Ovary (tissue), 9 donors: ENCODE results near the gene CREM. TPM values are rescaled to one million over a fixed set of nuclear protein-coding genes. Genes with fewer than 3 reads are reported as not detected.

Experiments
- DNase-seq, 5 donors: peaks; one replicate each; pipeline ENCODE4 v3.0.0-alpha.2; 2019 to 2020
- H3K27ac ChIP-seq, 2 donors: fragments of 200-600 bp; one replicate each; pipeline versions ENCODE4 v1.5.1 to v1.8.0; 2019 to 2022
- H3K27me3 ChIP-seq: fragments of 200-600 bp; one replicate; pipeline ENCODE4 v1.8.0; 2022
- H3K36me3 ChIP-seq: fragments of 200-600 bp; sonication (generic); one replicate; pipeline ENCODE4 v1.5.1; 2019
- H3K4me1 ChIP-seq: one replicate; pipeline ENCODE4 v1.8.1; 2013; ENCODE audit warnings: mild to moderate bottlenecking, moderate library complexity; ENCODE audit not compliant: insufficient read depth
- H3K4me3 ChIP-seq: fragments of 200-600 bp; sonication (generic); one replicate; pipeline ENCODE4 v1.5.1; 2017
- H3K9me3 ChIP-seq, 2 donors: fragments of 200-600 bp in 1 of 2; sonication (generic) in 1 of 2; one replicate each; pipeline versions ENCODE4 v1.5.1 to v1.8.1; 2013 to 2019; ENCODE audit warnings: mild to moderate bottlenecking in 1 of 2, moderate library complexity in 1 of 2
- EP300 ChIP-seq: sonication (generic); formaldehyde crosslinking; IDR thresholded peaks from one replicate; pipeline ENCODE4 v1.6.1; 2017; ENCODE audit warnings: antibody characterized with exemption
- POLR2A ChIP-seq: fragments of 450-650 bp; IDR thresholded peaks from one replicate; pipeline ENCODE4 v1.6.1; 2017; ENCODE audit warnings: antibody characterized with exemption, mild to moderate bottlenecking, moderate library complexity
- WGBS, 3 donors: extraction: QIAGEN DNeasy Blood & Tissue Kit in 1 of 3; methylation state at CpG; one replicate each; pipeline versions ENCODE4 v1.1.5 to v1.1.7; 2013 to 2017; 5-methylcytosine and 5-hydroxymethylcytosine counted together
- intact Hi-C, 4 donors: fragments of 100-400 bp; cut with DNase I; formaldehyde crosslinking; loops; one replicate each; pipeline versions ENCODE4 v1.11.0 to v1.15.1; 2022 to 2023
- polyA plus RNA-seq, 2 donors: library from polyadenylated mRNA; stranded (reverse); fragments of 200-250 nt in 1 of 2; fragments of 350-450 nt in 1 of 2; fragmentation: Illumina TruSeq in 1 of 2; extraction: RNeasy Lipid Tissue Mini Kit (QIAGEN cat#74804) in 1 of 2; gene quantifications; one replicate each; pipeline ENCODE4 v1.2.3, GENCODE V29; 2013 to 2014
- total RNA-seq, 7 donors: library from RNA; depleted of rRNA in 2 of 7; stranded (reverse); fragments of >200 nt in 2 of 7; fragmentation: NEBNext Ultra II Directional in 3 of 7; extraction: Animal tissue kit (Norgen Biotek cat#: 25700) in 3 of 7; gene quantifications; one replicate each; pipeline versions ENCODE4 v1.1.0 to v1.2.4, GENCODE V29; 2016 to 2023
- TF ChIP-seq, protein P1 (sequence below), 3 donors: fragments of 450-650 bp in 2 of 3; fragments of 200-600 bp in 1 of 3; IDR thresholded peaks; one replicate each; pipeline versions ENCODE4 v1.5.1 to v1.8.0; 2016 to 2022; ENCODE audit warnings: antibody characterized with exemption in 3 of 3, mild to moderate bottlenecking in 1 of 3
- donor health status: DM: no; HTN: no; CAD: no; lungs with moderate emphysema.
- donor health status: DM: no; HTN: no; CAD: no.
- donor health status: Bipolar disorder and iron deficiency.
- donor health status: DM: yes; HTN: yes; CAD: no.
- donor health status: DM: no; HTN: no; CAD: no.
- donor health status: DM: yes; HTN: yes; CAD: no.

Gene CREM
- total and polyA plus RNA-seq, 9 donors = 24.4 to 87.2 (median 41.5) TPM

DNA sequence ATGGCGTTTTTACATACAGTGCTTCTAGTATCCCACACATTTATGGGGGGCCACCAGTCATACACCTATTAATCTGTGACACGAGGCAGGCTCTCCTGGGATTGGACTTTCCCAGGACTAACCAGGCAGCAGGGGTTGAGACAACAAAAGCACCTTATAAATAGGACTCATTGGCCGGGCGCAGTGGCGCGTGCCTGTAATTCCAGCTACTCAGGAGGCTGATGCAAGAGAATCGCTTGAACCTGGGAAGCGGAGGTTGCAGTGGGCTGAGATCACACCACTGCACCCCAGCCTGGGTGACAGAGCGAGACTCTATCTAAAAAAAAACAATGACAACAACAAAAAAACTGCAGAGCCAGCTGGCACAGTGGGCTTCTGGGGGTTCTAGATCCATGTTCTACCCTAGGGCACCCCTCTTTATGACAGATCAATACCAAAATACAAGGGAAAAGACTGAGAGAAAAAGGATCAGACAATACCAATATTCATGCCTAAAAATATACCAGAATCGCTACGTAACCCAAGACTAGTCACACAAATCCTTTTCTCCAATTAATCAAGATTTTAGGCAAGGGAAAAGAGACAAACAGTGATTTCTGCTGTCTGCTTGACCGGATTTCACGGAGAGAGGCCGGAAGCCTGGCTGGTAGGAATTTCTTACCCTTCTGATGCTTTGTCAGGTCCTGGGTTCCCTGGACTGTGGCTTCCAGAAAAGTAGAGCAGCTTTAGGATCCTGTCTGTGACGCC, 111.3 kb downstream of the CREM start:
- no peak overlapping the region for H3K27ac ChIP-seq
- H3K9me3 ChIP-seq = no peaks in the 10 kb centered on the region
- H3K27me3 ChIP-seq = no peaks in the 10 kb centered on the region
- WGBS, 3 donors = 91 to 95% (median 92%) methylated on average over 15 of the region's 15 CpGs
- H3K4me3 ChIP-seq = no peak overlapping the region
- DNase-seq = no peak
- no peaks in the 10 kb centered on the region for H3K36me3 ChIP-seq
- intact Hi-C loops = no loop called here
- H3K4me1 ChIP-seq = no peaks in the 10 kb centered on the region
- TF ChIP-seq, protein P1, sequence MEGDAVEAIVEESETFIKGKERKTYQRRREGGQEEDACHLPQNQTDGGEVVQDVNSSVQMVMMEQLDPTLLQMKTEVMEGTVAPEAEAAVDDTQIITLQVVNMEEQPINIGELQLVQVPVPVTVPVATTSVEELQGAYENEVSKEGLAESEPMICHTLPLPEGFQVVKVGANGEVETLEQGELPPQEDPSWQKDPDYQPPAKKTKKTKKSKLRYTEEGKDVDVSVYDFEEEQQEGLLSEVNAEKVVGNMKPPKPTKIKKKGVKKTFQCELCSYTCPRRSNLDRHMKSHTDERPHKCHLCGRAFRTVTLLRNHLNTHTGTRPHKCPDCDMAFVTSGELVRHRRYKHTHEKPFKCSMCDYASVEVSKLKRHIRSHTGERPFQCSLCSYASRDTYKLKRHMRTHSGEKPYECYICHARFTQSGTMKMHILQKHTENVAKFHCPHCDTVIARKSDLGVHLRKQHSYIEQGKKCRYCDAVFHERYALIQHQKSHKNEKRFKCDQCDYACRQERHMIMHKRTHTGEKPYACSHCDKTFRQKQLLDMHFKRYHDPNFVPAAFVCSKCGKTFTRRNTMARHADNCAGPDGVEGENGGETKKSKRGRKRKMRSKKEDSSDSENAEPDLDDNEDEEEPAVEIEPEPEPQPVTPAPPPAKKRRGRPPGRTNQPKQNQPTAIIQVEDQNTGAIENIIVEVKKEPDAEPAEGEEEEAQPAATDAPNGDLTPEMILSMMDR (IDR thresholded peaks at IDR 0.05) = no peak
- no peak for TF ChIP-seq EP300

DNA sequence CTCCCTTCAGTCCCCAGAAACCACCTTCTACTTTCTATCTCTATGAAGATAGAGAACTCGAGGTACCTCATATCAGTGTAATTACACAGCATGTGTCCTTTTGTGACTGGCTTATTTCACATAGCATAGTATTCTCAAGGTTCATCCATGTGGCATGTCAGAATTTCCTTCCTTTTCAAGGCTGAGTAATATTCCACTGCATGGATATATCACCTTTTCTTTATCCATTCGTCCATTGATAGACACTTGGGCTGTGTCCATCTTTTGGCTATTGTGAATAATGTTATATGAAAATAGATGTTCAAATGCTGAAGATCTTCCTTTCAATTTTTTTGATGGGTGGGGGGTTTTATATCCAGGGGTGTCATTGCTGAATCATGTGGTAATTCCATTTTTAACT, 117.9 kb downstream of the CREM start:
- Histone ChIP-seq H3K27ac (no peak overlapping the region), H3K36me3 (no peaks in the 10 kb centered on the region), H3K4me1 (no peaks in the 10 kb centered on the region), H3K27me3 (no peaks in the 10 kb centered on the region), H3K4me3 (no peak overlapping the region), H3K9me3 (no peaks in the 10 kb centered on the region)
- TF ChIP-seq POLR2A (no peak), EP300 (no peak)
- TF ChIP-seq, protein P1 (IDR thresholded peaks at IDR 0.05) = no peak
- intact Hi-C loops = loop anchor here in 1 of 4 donors (10.0 kb wide), 1 partner anchor 320 kb away; no protein-coding TSS in a partner anchor
- 80 to 86% (median 83%) methylated on average over 2 of the region's 2 CpGs for WGBS, 3 donors
- no peak for DNase-seq

DNA sequence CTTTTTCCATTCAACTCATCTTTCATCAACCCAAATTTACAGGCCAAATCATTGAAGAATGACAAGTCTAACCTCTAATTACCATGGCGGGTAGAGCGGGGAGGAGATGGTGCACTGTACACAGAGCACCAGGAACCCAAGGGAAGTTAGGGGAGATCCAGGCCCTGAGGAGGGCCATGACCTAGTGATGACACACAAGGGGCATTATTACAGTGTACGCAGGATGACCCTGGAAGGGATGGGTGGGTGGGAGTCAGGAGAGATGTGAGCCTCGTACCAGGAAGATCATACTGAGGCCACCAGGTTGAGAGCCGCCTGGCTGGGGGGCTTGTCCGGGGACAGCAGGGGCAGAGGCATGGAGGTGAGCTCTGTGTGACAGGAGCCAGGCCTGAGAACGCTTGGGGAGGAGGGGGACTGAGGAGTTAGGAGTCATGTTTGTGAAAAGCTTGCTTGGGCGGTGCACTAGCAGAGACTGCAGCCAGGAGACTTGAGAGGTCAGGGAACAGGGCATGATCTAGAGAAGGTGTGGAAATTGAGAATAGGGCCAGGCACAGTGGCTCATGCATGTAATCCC, 120.2 kb downstream of the CREM start:
- Histone ChIP-seq H3K27ac (no peak overlapping the region), H3K9me3 (no peaks in the 10 kb centered on the region), H3K4me3 (no peak overlapping the region), H3K27me3 (no peaks in the 10 kb centered on the region), H3K36me3 (no peaks in the 10 kb centered on the region), H3K4me1 (no peaks in the 10 kb centered on the region)
- 91 to 94% (median 92%) methylated on average over 8 of the region's 8 CpGs for WGBS, 3 donors
- TF ChIP-seq EP300 = no peak
- TF ChIP-seq, protein P1 (IDR thresholded peaks at IDR 0.05) = no peak
- DNase-seq = no peak
- intact Hi-C loops = loop anchor here in 1 of 4 donors (10.0 kb wide), 1 partner anchor 318 kb away; no protein-coding TSS in a partner anchor

DNA sequence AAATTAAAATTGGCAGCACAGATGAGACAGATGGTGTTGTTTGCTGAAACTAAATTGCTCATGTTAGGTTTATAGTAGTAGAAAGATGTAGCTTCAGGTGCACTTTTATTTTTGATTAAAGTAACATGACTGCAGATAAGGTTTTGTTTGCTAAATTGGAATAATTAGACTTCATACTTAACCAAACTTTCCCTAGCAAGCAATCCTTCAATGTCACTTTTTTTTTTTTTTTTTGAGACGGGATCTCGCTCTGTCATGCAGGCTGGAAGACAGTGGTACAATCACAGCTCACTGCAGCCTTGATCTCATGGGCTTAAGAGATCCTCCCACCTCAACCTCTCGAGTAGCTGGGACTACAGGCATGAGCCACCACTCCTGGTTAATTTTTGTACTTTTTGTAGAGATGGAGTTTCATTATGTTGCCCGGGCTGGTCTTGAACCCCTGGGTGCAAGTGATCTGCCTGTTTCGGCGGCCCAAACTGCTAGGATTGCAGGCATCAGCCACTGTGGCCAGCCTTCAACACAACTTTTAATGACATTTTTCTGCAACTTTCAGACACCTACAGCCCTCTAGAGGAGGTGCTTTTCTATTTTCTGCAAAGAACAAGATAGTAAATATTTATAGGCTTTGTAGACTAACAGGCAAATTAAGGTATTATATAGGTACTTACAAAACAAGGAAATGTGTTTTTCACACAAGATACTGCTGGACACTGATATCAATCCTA, 124.9 kb downstream of the CREM start:
- Histone ChIP-seq H3K27ac (no peak overlapping the region), H3K4me3 (no peak overlapping the region), H3K9me3 (no peaks in the 10 kb centered on the region), H3K27me3 (no peaks in the 10 kb centered on the region), H3K36me3 (no peaks in the 10 kb centered on the region), H3K4me1 (no peaks in the 10 kb centered on the region)
- TF ChIP-seq, protein P1 (IDR thresholded peaks at IDR 0.05) = no peak
- no peak for TF ChIP-seq POLR2A
- intact Hi-C loops = no loop called here
- no peak for DNase-seq
- WGBS, 3 donors = 76 to 83% (median 82%) methylated on average over 6 of the region's 6 CpGs
